H9 (cell line): ENCODE results near the gene ZC3H7B. TPM values are rescaled to one million over a fixed set of nuclear protein-coding genes. Genes with fewer than 3 reads are reported as not detected.
A peak's percentile ranks its signal among the peaks of the same experiment; 100 is the strongest.

Source experiments
- DNase-seq: peaks from one replicate; pipeline ENCODE4 v3.0.0-alpha.2; 2017
- H2AFZ ChIP-seq: one replicate; pipeline ENCODE4 v1.6.1; 2013; ENCODE audit warnings: mild to moderate bottlenecking, low read length, control low read depth, moderate library complexity
- H2AK5ac ChIP-seq: 2 replicates; pipeline ENCODE4 v1.6.1; 2013; ENCODE audit warnings: low read length, control low read depth, mixed read lengths; ENCODE audit not compliant: insufficient read length
- H2BK120ac ChIP-seq: one replicate; pipeline ENCODE4 v1.6.1; 2013; ENCODE audit warnings: low read depth, mild to moderate bottlenecking, low read length, control low read depth, inconsistent platforms; ENCODE audit not compliant: poor library complexity, severe bottlenecking
- H2BK12ac ChIP-seq: 2 replicates; pipeline ENCODE4 v1.6.1; 2013; ENCODE audit warnings: low read length, control low read depth, mixed read lengths, low read depth; ENCODE audit not compliant: insufficient read length
- H2BK15ac ChIP-seq: 2 replicates; pipeline ENCODE4 v1.6.1; 2013; ENCODE audit warnings: low read depth, low read length, control low read depth
- H2BK20ac ChIP-seq: one replicate; pipeline ENCODE4 v1.6.1; 2013; ENCODE audit warnings: low read depth, mild to moderate bottlenecking, low read length, control low read depth, inconsistent platforms; ENCODE audit not compliant: poor library complexity, severe bottlenecking
- H2BK5ac ChIP-seq: 2 replicates; pipeline ENCODE4 v1.6.1; 2013; ENCODE audit warnings: low read length, control low read depth, mixed read lengths; ENCODE audit not compliant: insufficient read length
- H3K14ac ChIP-seq: 2 replicates; pipeline ENCODE4 v1.6.1; 2013; ENCODE audit warnings: low read length, control low read depth; ENCODE audit not compliant: insufficient read depth
- H3K18ac ChIP-seq: 2 replicates; pipeline ENCODE4 v1.6.1; 2013; ENCODE audit warnings: low read depth, mild to moderate bottlenecking, mixed read lengths, low read length, control low read depth; ENCODE audit not compliant: insufficient read length
- H3K23ac ChIP-seq: 2 replicates; pipeline ENCODE4 v1.6.1; 2013; ENCODE audit warnings: low read length, control low read depth, mixed read lengths, low read depth; ENCODE audit not compliant: insufficient read length
- H3K23me2 ChIP-seq: 2 replicates; pipeline ENCODE4 v1.6.1; 2013; ENCODE audit warnings: low read depth, mild to moderate bottlenecking, mixed read lengths, low read length, control low read depth; ENCODE audit not compliant: insufficient read length, poor library complexity, severe bottlenecking
- H3K27ac ChIP-seq: 2 replicates; pipeline ENCODE4 v1.5.1; 2013; ENCODE audit warnings: low read length, control low read depth, mixed read lengths, low read depth; ENCODE audit not compliant: insufficient read length
- H3K27me3 ChIP-seq: 2 replicates; pipeline ENCODE4 v1.6.1; 2013; ENCODE audit warnings: low read length, control low read depth, inconsistent platforms; ENCODE audit not compliant: insufficient read depth
- H3K4ac ChIP-seq: 2 replicates; pipeline ENCODE4 v1.6.1; 2013; ENCODE audit warnings: low read depth, mild to moderate bottlenecking, control low read depth, inconsistent platforms, low read length, moderate library complexity
- H3K4me1 ChIP-seq: 2 replicates; pipeline ENCODE4 v1.6.1; 2013; ENCODE audit warnings: low read length, control low read depth, inconsistent platforms; ENCODE audit not compliant: insufficient read depth
- H3K4me2 ChIP-seq: 2 replicates; pipeline ENCODE4 v1.6.1; 2013; ENCODE audit warnings: low read length, control low read depth, mixed read lengths; ENCODE audit not compliant: insufficient read length, insufficient read depth
- H3K56ac ChIP-seq: 2 replicates; pipeline ENCODE4 v1.6.1; 2013; ENCODE audit warnings: low read depth, mild to moderate bottlenecking, mixed read lengths, low read length, control low read depth; ENCODE audit not compliant: insufficient read length
- H3K79me1 ChIP-seq: 2 replicates; pipeline ENCODE4 v1.6.1; 2013; ENCODE audit warnings: low read depth, mild to moderate bottlenecking, moderate library complexity, low read length, control low read depth, inconsistent platforms; ENCODE audit not compliant: insufficient read depth, poor library complexity, severe bottlenecking
- H3K79me2 ChIP-seq: 2 replicates; pipeline ENCODE4 v1.6.1; 2013; ENCODE audit warnings: low read length, control low read depth, inconsistent platforms; ENCODE audit not compliant: insufficient read depth
- H3K9ac ChIP-seq: 2 replicates; pipeline ENCODE4 v1.6.1; 2013; ENCODE audit warnings: low read length, control low read depth, mixed read lengths; ENCODE audit not compliant: insufficient read length; ENCODE audit errors: extremely low read depth
- H3K9me3 ChIP-seq: one replicate; pipeline ENCODE4 v1.6.1; 2013; ENCODE audit warnings: low read depth, low read length, inconsistent platforms; ENCODE audit not compliant: control insufficient read depth
- H3T11ph ChIP-seq: one replicate; pipeline ENCODE4 v1.6.1; 2013; ENCODE audit warnings: mild to moderate bottlenecking, low read length, control low read depth, inconsistent platforms
- H4K20me1 ChIP-seq: one replicate; pipeline ENCODE4 v1.6.1; 2013; ENCODE audit not compliant: control insufficient read depth, insufficient read length, insufficient read depth
- H4K5ac ChIP-seq: 2 replicates; pipeline ENCODE4 v1.6.1; 2013; ENCODE audit warnings: low read depth, mild to moderate bottlenecking, mixed read lengths, low read length, control low read depth; ENCODE audit not compliant: insufficient read length
- H4K8ac ChIP-seq: replicated peaks from 2 replicates; pipeline ENCODE4 v1.6.1; 2013; ENCODE audit warnings: low read length, control low read depth, mixed read lengths, low read depth; ENCODE audit not compliant: insufficient read length
- H4K91ac ChIP-seq: 2 replicates; pipeline ENCODE4 v1.6.1; 2013; ENCODE audit warnings: low read depth, mild to moderate bottlenecking, moderate library complexity, mixed read lengths, low read length, control low read depth; ENCODE audit not compliant: insufficient read length
- H3K27ac Mint-ChIP-seq, 3 experiments: 2 replicates in 2 of 3; 3 replicates in 1 of 3; pipeline ENCODE4 v1.8.0; 2020 to 2021; ENCODE audit warnings: mixed read lengths in 3 of 3, mild to moderate bottlenecking in 1 of 3, moderate library complexity in 1 of 3
- H3K27me3 Mint-ChIP-seq: 2 replicates; pipeline ENCODE4 v1.8.0; 2021; ENCODE audit warnings: low read depth, mild to moderate bottlenecking, moderate library complexity, mixed read lengths
- H3K36me3 Mint-ChIP-seq, 3 experiments: 2 replicates in 2 of 3; 3 replicates in 1 of 3; pipeline ENCODE4 v1.8.0; 2020 to 2021; ENCODE audit warnings: low read depth in 3 of 3, mixed read lengths in 3 of 3; ENCODE audit not compliant: insufficient read depth in 1 of 3
- H3K4me1 Mint-ChIP-seq, 2 experiments: 2 replicates each; pipeline ENCODE4 v1.8.0; 2020; ENCODE audit warnings: mixed read lengths in 2 of 2
- H3K4me3 Mint-ChIP-seq, 2 experiments: 2 replicates in 1 of 2; 3 replicates in 1 of 2; pipeline ENCODE4 v1.8.0; 2020 to 2021; ENCODE audit warnings: mild to moderate bottlenecking in 2 of 2, mixed read lengths in 2 of 2, moderate library complexity in 1 of 2
- H3K9me3 Mint-ChIP-seq, 2 experiments: 2 replicates in 1 of 2; 3 replicates in 1 of 2; pipeline ENCODE4 v1.8.0; 2020; ENCODE audit warnings: mild to moderate bottlenecking in 2 of 2, mixed read lengths in 2 of 2, moderate library complexity in 1 of 2
- CTCF ChIP-seq: fragments of 200-600 bp; sonication (generic); conservative IDR thresholded peaks from 3 replicates; pipeline ENCODE4 v1.8.0; 2021; ENCODE audit warnings: antibody characterized with exemption, mild to moderate bottlenecking
- WGBS: extraction: QIAGEN DNeasy Blood & Tissue Kit; methylation state at CpG from one replicate; pipeline ENCODE4 v1.1.7; 2013; ENCODE audit warnings: missing lambda C conversion rate, low lambda C conversion rate, mixed read lengths; ENCODE audit not compliant: insufficient read length; ENCODE audit errors: extremely low coverage; 5-methylcytosine and 5-hydroxymethylcytosine counted together
- total RNA-seq: library from RNA; stranded (reverse); gene quantifications from 2 replicates; pipeline ENCODE4 v1.2.1, GENCODE V29; 2021

Gene ZC3H7B
- total RNA-seq, 1 experiment from 2014 or later = 69.3 TPM

GRCh38 chr22:41327124-41327523 is 25.8 kb downstream of the ZC3H7B start:
- H4K91ac ChIP-seq = no peak overlapping the region

More at GRCh38 chr22:41327124-41327523, 25.8 kb downstream of the ZC3H7B start:
- H3K4me3 Mint-ChIP-seq = no peak overlapping the region
- no peaks in the 10 kb centered on the region for H3K9me3 Mint-ChIP-seq
- no peak overlapping the region for H2AK5ac ChIP-seq
- H3K4ac ChIP-seq = no peak overlapping the region
- no peak overlapping the region for H3K27ac ChIP-seq
- no peaks in the 10 kb centered on the region for H3K79me2 ChIP-seq
- no peaks in the 10 kb centered on the region for H3K4me1 ChIP-seq
- no peaks in the 10 kb centered on the region for H3K79me1 ChIP-seq
- no peak overlapping the region for H2BK20ac ChIP-seq
- no peak overlapping the region for H3K56ac ChIP-seq
- no peaks in the 10 kb centered on the region for H3K9me3 ChIP-seq
- peak overlapping the region in 1 of 3 experiments; percentile 17; a peak in 1 of 7 replicates for H3K27ac Mint-ChIP-seq
- no peaks in the 10 kb centered on the region for H3K27me3 Mint-ChIP-seq
- no peaks in the 10 kb centered on the region for H3K23me2 ChIP-seq
- no peak for DNase-seq
- peaks cover 28 to 79% (median 66%) of the 10 kb centered on the region in 3 experiments; a peak in 6 of 7 replicates for H3K36me3 Mint-ChIP-seq
- no peak overlapping the region for H3K18ac ChIP-seq
- no peaks in the 10 kb centered on the region for H3K27me3 ChIP-seq
- H2BK15ac ChIP-seq = no peak overlapping the region
- H4K20me1 ChIP-seq = no peaks in the 10 kb centered on the region
- H2BK5ac ChIP-seq = no peak overlapping the region
- no CpG with 5 or more reads among the region's 16 CpGs for WGBS
- no peak overlapping the region for H2BK120ac ChIP-seq
- H2AFZ ChIP-seq = no peak overlapping the region
- no peak overlapping the region for H2BK12ac ChIP-seq
- no peak overlapping the region for H3K9ac ChIP-seq
- H3T11ph ChIP-seq = no peak overlapping the region
- no peak overlapping the region for H4K8ac ChIP-seq
- TF ChIP-seq CTCF = no peak
- H3K4me1 Mint-ChIP-seq = peaks cover 0 to 2% of the 10 kb centered on the region in 2 experiments; a peak in 1 of 4 replicates
- no peak overlapping the region for H3K23ac ChIP-seq
- H3K4me2 ChIP-seq = no peak overlapping the region
- H3K14ac ChIP-seq = no peak overlapping the region
- H4K5ac ChIP-seq = no peak overlapping the region
